Epithelial cell of umbilical artery (primary cell): ENCODE data around the gene TEX10. TPM values are rescaled to one million over a fixed set of nuclear protein-coding genes. Genes with fewer than 3 reads are reported as not detected.

ENCODE experiments used
- total RNA-seq: library from RNA; depleted of rRNA; stranded (reverse); fragments of >200 nt; gene quantifications from 2 replicates; pipeline ENCODE4 v1.2.3, GENCODE V29; 2014

The TEX10 gene
- 23.1 and 32.1 TPM in 2 replicates for total RNA-seq

DNA sequence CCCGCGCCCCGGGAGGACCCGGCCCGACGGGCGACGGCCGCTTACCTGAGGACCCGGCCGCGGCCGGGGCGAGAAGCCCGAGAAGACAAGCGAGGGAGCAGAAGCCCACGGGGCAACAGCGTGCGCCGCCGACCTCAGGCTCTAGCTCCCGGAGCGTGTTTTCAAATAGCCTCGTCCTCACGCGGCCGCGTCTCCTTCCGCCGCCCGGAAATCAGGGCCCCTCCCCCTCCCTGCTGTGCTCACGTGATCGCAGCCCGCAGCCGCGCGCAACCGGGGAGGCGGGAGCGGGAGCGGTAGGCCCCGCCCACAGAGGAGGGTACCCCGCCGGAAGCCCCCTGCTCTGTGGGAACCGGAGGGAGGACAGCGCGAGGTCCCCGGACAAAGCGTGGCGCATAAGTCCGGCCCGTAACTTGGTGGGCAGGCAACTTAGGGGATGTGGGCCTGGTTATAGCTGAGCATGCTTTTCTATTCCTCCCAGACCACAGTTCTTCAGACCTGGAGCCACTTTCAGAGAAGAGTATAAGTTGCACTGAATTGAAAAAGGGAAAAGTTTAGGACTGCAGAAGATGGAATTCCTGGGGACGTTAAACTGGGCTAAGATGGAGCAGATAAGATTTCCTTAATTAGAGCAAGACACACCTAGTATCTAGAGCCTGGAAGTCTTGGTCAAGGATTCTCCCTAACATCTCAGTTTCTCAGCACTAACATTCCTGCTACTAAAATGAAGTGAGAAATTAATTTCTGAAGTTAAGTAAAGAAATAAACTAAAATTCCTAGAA, at the start of gene TEX10:
TEX10 (minus strand) TSS at position 216 of the 779 bp plus-strand sequence. CDS start 3,579 bp downstream, outside the sequence.

Other genes starting within 250 kb of the TEX10 start
- gene MSANTD3, start 74.2 kb upstream of the TEX10 start, total RNA-seq, result 65.0 and 69.6 TPM in 2 replicates
- 3.8 and 7.8 TPM in 2 replicates for gene TMEFF1, start 120.2 kb upstream of the TEX10 start, total RNA-seq
- gene CAVIN4, start 225.1 kb upstream of the TEX10 start, total RNA-seq, result 0.65 and 1.7 TPM in 2 replicates